HepG2 (cell line): ENCODE results near the gene ZBTB32. TPM values are rescaled to one million over a fixed set of nuclear protein-coding genes. Genes with fewer than 3 reads are reported as not detected.

Experiments
- ATAC-seq: fragments of 200-7000 bp; cut with Tn5 transposase; 3 replicates; pipeline ENCODE4 v1.9.1; 2020; ENCODE audit warnings: mild to moderate bottlenecking, moderate library complexity
- BruUV-seq: library from RNA; stranded (reverse); fragments of 400-500 nt; replicated peaks from 2 replicates; lab custom pipeline; 2021; lab: Mats Ljungman, UMichigan
- CTCF ChIA-PET: fragments of 300-600 bp; formaldehyde crosslinking; extraction: SDS; loops from one replicate; lab custom pipeline; 2021; ENCODE audit warnings: low total read pairs, inconsistent platforms, low intra/inter-chr PET ratio; lab: Yijun Ruan, JAX
- POLR2A ChIA-PET: fragments of 350-600 bp; sonication (Branson Sonifier 250); formaldehyde crosslinking; loops from one replicate; lab custom pipeline; 2020; ENCODE audit warnings: antibody characterized with exemption, inconsistent platforms; lab: Yijun Ruan, JAX
- DNase-seq: peaks from one replicate; pipeline ENCODE4 v3.0.0-alpha.2; 2015; ENCODE audit warnings: low spot score
- FAIRE-seq: peaks from 3 replicates; lab custom pipeline; 2011; peaks lifted over from hg19 to GRCh38; lab: Jason Lieb, UNC
- H2AFZ ChIP-seq: one replicate; pipeline ENCODE4 v1.6.1; 2011; ENCODE audit warnings: low read length, inconsistent platforms
- H3K27ac ChIP-seq: fragments of 300-600 bp; 3 replicates; pipeline ENCODE4 v1.8.0; 2011; ENCODE audit warnings: mixed run types, mild to moderate bottlenecking, mixed read lengths, low read length, inconsistent platforms; ENCODE audit not compliant: insufficient read depth; ENCODE audit errors: extremely low read length
- H3K27me3 ChIP-seq, 2 experiments: fragments of 200-600 bp in 1 of 2; 2 replicates in 1 of 2; 3 replicates in 1 of 2; pipeline versions ENCODE4 v1.6.0 to v1.8.0; 2011; ENCODE audit warnings: low read length in 2 of 2, mild to moderate bottlenecking in 2 of 2, moderate library complexity in 2 of 2, inconsistent platforms in 1 of 2; ENCODE audit not compliant: insufficient read depth in 2 of 2, control insufficient read depth in 1 of 2
- H3K36me3 ChIP-seq, 2 experiments: fragments of 200-600 bp in 1 of 2; replicated peaks in 1 of 2; 2 replicates in 1 of 2; 3 replicates in 1 of 2; pipeline versions ENCODE4 v1.5.1 to v1.8.0; 2011; ENCODE audit warnings: low read length in 2 of 2, inconsistent platforms in 1 of 2; ENCODE audit not compliant: insufficient read depth in 2 of 2, control insufficient read depth in 1 of 2
- H3K4me1 ChIP-seq: 2 replicates; pipeline ENCODE4 v1.5.1; 2012; ENCODE audit warnings: low read length, inconsistent platforms; ENCODE audit not compliant: insufficient read depth
- H3K4me2 ChIP-seq: 2 replicates; pipeline ENCODE4 v1.6.0; 2011; ENCODE audit warnings: low read depth, low read length, inconsistent platforms
- H3K4me3 ChIP-seq, 3 experiments: fragments of 200-600 bp in 1 of 3; sonication (generic), shearing (Covaris generic) in 1 of 3; replicated peaks in 1 of 3; 2 replicates each; pipeline ENCODE4 v1.5.1; 2011 to 2016; ENCODE audit warnings: low read length in 3 of 3, inconsistent platforms in 2 of 3, low read depth in 2 of 3, mild to moderate bottlenecking in 2 of 3, control low read depth in 1 of 3, mixed read lengths in 1 of 3; ENCODE audit not compliant: insufficient read depth in 1 of 3
- H3K79me2 ChIP-seq: one replicate; pipeline ENCODE4 v1.6.1; 2011; ENCODE audit warnings: low read length, inconsistent platforms; ENCODE audit not compliant: insufficient read depth
- H3K9ac ChIP-seq: 2 replicates; pipeline ENCODE4 v1.6.0; 2011; ENCODE audit warnings: mild to moderate bottlenecking, low read depth, low read length, inconsistent platforms; ENCODE audit not compliant: insufficient read depth
- H3K9me3 ChIP-seq: 2 replicates; pipeline ENCODE4 v1.5.1; 2012; ENCODE audit warnings: mild to moderate bottlenecking, low read length
- H4K20me1 ChIP-seq: 2 replicates; pipeline ENCODE4 v1.6.0; 2011; ENCODE audit warnings: inconsistent platforms, mild to moderate bottlenecking, low read length, moderate library complexity; ENCODE audit not compliant: insufficient read depth
- ATF1 ChIP-seq: IDR thresholded peaks from 2 replicates; pipeline ENCODE4 v1.6.1; 2016; ENCODE audit warnings: mild to moderate bottlenecking, control low read depth
- PHF8 ChIP-seq: sonication (generic); formaldehyde crosslinking; IDR thresholded peaks from 2 replicates; pipeline ENCODE4 v1.5.0; 2020; ENCODE audit warnings: missing genetic modification reagents
- POLR2G ChIP-seq: fragments of 200-400 bp; formaldehyde crosslinking; IDR thresholded peaks from 2 replicates; pipeline ENCODE4 v1.6.1; 2018; ENCODE audit warnings: mild to moderate bottlenecking, low read depth, low read length, moderate library complexity
- SALL1 ChIP-seq: sonication (generic); formaldehyde crosslinking; IDR thresholded peaks from 2 replicates; pipeline ENCODE4 v1.8.0; 2022; ENCODE audit warnings: mild to moderate bottlenecking, missing genetic modification reagents
- ZNF292 ChIP-seq: sonication (generic); formaldehyde crosslinking; IDR thresholded peaks from 2 replicates; pipeline ENCODE4 v1.8.1; 2022; ENCODE audit warnings: mild to moderate bottlenecking, low read depth, missing genetic modification reagents, borderline replicate concordance
- ZNF674 ChIP-seq: sonication (generic); formaldehyde crosslinking; IDR thresholded peaks from 2 replicates; pipeline ENCODE4 v1.5.0; 2020; ENCODE audit warnings: low read depth, mild to moderate bottlenecking, missing genetic modification reagents
- WGBS: methylation state at CpG from one replicate; pipeline ENCODE4 v1.1.6; 2017; ENCODE audit warnings: low lambda C conversion rate; 5-methylcytosine and 5-hydroxymethylcytosine counted together
- in situ Hi-C: cut with HindIII; loops from 2 replicates; pipeline ENCODE4 v1.10.0; 2017; ENCODE audit warnings: low pct_unique_long_range_greater_than_20kb; ENCODE audit not compliant: extremely low pct_ligation_motif_present
- intact Hi-C: fragments of 100-400 bp; cut with micrococcal nuclease; formaldehyde crosslinking; loops from one replicate; pipeline ENCODE4 v1.10.0; 2022; ENCODE audit not compliant: unreplicated experiment
- polyA plus RNA-seq, 8 experiments: library from polyadenylated mRNA; depleted of rRNA in 3 of 8; stranded (reverse) in 7 of 8; unstranded in 1 of 8; fragments of >200 nt; fragmentation: Illumina TruSeq in 4 of 8; extraction: Trizol in 4 of 8; gene quantifications; 2 replicates each; pipeline versions ENCODE4 v1.2.1 to v1.2.3, GENCODE V29; 2011 to 2016; ENCODE audit warnings: low read depth in 4 of 8, missing spikeins in 1 of 8, mixed read lengths in 1 of 8; ENCODE audit not compliant: insufficient read depth in 1 of 8
- total RNA-seq, 5 experiments: library from RNA; depleted of rRNA; stranded (reverse); fragments of >200 nt; fragmentation: Illumina TruSeq; extraction: Trizol; gene quantifications; 2 replicates each; pipeline ENCODE4 v1.2.3, GENCODE V29; 2016; ENCODE audit warnings: low read depth in 1 of 5
- TF ChIP-seq, protein P1 (sequence below): sonication (generic); formaldehyde crosslinking; conservative IDR thresholded peaks from 2 replicates; pipeline ENCODE4 v1.4.0; 2020; ENCODE audit warnings: missing genetic modification reagents
- TF ChIP-seq, protein P2 (sequence below): sonication (generic); formaldehyde crosslinking; conservative IDR thresholded peaks from 2 replicates; pipeline ENCODE4 v1.5.0; 2020; ENCODE audit warnings: missing genetic modification reagents
- TF ChIP-seq, protein P3 (sequence below): sonication (generic); formaldehyde crosslinking; IDR thresholded peaks from 2 replicates; pipeline ENCODE4 v1.4.0; 2020; ENCODE audit warnings: missing genetic modification reagents

The ZBTB32 gene
- total and polyA plus RNA-seq, 2 of the 13 experiments (the other 11 are each of a cell fraction or from before 2014, with no cell fraction given): not detected

DNA sequence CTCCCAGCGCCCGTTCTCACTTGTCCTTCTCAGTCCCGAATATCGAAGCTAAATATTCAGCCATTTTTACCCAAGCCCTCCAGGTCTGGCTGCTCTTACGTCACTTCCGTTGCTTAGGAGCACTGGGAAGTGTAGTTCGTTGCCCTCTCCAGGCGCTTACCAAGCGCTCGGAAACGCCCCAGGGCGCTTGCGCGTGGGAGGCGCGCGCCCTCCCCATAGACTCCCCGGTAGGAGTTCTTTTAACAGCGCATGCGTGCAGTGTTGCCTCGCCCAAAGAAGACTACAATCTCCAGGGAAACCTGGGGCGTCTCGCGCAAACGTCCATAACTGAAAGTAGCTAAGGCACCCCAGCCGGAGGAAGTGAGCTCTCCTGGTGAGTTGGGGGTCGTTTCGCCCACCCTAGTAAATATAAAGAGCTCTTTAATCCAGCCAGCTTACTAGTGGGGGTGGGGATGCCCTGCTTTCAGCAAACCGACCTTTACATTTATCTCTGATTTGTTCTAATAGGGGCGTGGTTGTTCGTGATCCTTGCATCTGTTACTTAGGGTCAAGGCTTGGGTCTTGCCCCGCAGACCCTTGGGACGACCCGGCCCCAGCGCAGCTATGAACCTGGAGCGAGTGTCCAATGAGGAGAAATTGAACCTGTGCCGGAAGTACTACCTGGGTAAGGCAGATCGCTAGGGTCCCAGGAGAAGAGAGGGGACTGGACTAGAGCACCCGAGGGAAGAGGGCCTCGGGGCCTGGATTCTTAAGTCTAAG is 41.1 kb downstream of the ZBTB32 start, which contains the start of the genes PSENEN and U2AF1L4:
Gene PSENEN, plus strand, starts transcription at position 324 of the 759 bp plus-strand sequence. Its CDS starts 280 bp downstream, at position 604.
Gene U2AF1L4, minus strand, starts transcription at position 91 of the 759 bp plus-strand sequence. Its CDS starts 27 bp downstream, at position 64.
- Histone ChIP-seq H3K27me3 (no peaks in the 10 kb centered on the region; a peak in 1 of 5 replicates), H3K9me3 (no peaks in the 10 kb centered on the region), H4K20me1 (no peaks in the 10 kb centered on the region), H3K4me2 (peak within 1 kb of the TSS; percentile 94), H3K9ac (peak within 1 kb of the TSS; percentile 84), H2AFZ (no peak within 1 kb of the TSS), H3K4me1 (peaks cover 51% of the 10 kb centered on the region), H3K4me3 (peak within 1 kb of the TSS; percentile 82 to 99 (median 96)), H3K36me3 (no peaks in the 10 kb centered on the region), H3K27ac (peak within 1 kb of the TSS; percentile 94), H3K79me2 (peaks cover 20% of the 10 kb centered on the region)
- peak; percentile 99 for DNase-seq
- 0% methylated on average over 17 of the region's 40 CpGs for WGBS
- ATAC-seq: peak; percentile 53
- no TSS peak for BruUV-seq
- intact Hi-C loops (loop anchor here (10.0 kb wide), 1 partner anchor 51 kb away; no protein-coding TSS in a partner anchor), in situ Hi-C loops (no loop called here)
- ChIA-PET CTCF (no interaction called here), POLR2A (interaction anchor here (0.6 to 1.9 kb wide), 10 partner anchors 12 to 140 kb away, joined by 3 to 11 read pairs (median 4); partner anchors contain the start of genes COX6B1, HSPB6 and PROSER3)
- peak; percentile 86 for FAIRE-seq
- TF ChIP-seq, protein P1, sequence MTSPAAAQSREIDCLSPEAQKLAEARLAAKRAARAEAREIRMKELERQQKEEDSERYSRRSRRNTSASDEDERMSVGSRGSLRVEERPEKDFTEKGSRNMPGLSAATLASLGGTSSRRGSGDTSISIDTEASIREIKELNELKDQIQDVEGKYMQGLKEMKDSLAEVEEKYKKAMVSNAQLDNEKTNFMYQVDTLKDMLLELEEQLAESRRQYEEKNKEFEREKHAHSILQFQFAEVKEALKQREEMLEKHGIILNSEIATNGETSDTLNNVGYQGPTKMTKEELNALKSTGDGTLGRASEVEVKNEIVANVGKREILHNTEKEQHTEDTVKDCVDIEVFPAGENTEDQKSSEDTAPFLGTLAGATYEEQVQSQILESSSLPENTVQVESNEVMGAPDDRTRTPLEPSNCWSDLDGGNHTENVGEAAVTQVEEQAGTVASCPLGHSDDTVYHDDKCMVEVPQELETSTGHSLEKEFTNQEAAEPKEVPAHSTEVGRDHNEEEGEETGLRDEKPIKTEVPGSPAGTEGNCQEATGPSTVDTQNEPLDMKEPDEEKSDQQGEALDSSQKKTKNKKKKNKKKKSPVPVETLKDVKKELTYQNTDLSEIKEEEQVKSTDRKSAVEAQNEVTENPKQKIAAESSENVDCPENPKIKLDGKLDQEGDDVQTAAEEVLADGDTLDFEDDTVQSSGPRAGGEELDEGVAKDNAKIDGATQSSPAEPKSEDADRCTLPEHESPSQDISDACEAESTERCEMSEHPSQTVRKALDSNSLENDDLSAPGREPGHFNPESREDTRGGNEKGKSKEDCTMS (CRISPR knock-in tag): no peak
- peak; percentile 91 for TF ChIP-seq ATF1 (CRISPR knock-in tag)
- TF ChIP-seq, protein P2, sequence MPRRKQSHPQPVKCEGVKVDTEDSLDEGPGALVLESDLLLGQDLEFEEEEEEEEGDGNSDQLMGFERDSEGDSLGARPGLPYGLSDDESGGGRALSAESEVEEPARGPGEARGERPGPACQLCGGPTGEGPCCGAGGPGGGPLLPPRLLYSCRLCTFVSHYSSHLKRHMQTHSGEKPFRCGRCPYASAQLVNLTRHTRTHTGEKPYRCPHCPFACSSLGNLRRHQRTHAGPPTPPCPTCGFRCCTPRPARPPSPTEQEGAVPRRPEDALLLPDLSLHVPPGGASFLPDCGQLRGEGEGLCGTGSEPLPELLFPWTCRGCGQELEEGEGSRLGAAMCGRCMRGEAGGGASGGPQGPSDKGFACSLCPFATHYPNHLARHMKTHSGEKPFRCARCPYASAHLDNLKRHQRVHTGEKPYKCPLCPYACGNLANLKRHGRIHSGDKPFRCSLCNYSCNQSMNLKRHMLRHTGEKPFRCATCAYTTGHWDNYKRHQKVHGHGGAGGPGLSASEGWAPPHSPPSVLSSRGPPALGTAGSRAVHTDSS (CRISPR knock-in tag): no peak
- TF ChIP-seq, protein P3, sequence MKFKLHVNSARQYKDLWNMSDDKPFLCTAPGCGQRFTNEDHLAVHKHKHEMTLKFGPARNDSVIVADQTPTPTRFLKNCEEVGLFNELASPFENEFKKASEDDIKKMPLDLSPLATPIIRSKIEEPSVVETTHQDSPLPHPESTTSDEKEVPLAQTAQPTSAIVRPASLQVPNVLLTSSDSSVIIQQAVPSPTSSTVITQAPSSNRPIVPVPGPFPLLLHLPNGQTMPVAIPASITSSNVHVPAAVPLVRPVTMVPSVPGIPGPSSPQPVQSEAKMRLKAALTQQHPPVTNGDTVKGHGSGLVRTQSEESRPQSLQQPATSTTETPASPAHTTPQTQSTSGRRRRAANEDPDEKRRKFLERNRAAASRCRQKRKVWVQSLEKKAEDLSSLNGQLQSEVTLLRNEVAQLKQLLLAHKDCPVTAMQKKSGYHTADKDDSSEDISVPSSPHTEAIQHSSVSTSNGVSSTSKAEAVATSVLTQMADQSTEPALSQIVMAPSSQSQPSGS (CRISPR knock-in tag): peak; percentile 56; the same call in 1 of the 2 replicates
- no peak for TF ChIP-seq ZNF674 (CRISPR knock-in tag)
- peak; percentile 70 for TF ChIP-seq POLR2G
- no peak for TF ChIP-seq SALL1 (CRISPR knock-in tag)
- TF ChIP-seq ZNF292: no peak
- TF ChIP-seq PHF8 (CRISPR knock-in tag): 0 out of 2 replicates have a peak, but pooled peaks have one; percentile 23
